SU-DHL-6 (cell line): ENCODE data around the gene KRTAP12-3.

Experiments
- H2AFZ ChIP-seq: fragments of 200-600 bp; sonication (generic); 2 replicates; pipeline ENCODE4 v1.6.1; 2014; ENCODE audit warnings: low read depth, mild to moderate bottlenecking, moderate library complexity, mixed read lengths, antibody characterized with exemption, low read length; ENCODE audit not compliant: severe bottlenecking
- H3F3A ChIP-seq: fragments of 200-600 bp; shearing (Covaris generic); 2 replicates; pipeline ENCODE4 v1.6.0; 2016; ENCODE audit warnings: antibody characterized with exemption, mild to moderate bottlenecking; ENCODE audit not compliant: insufficient read depth
- H3K27ac ChIP-seq: fragments of 200-600 bp; sonication (generic); 2 replicates; pipeline ENCODE4 v1.5.1; 2016; ENCODE audit warnings: low read depth, mild to moderate bottlenecking, low read length, moderate library complexity, mixed read lengths
- H3K27me3 ChIP-seq: fragments of 200-600 bp; sonication (generic), shearing (Covaris generic); 2 replicates; pipeline ENCODE4 v1.6.0; 2014; ENCODE audit warnings: mild to moderate bottlenecking, low read length
- H3K36me3 ChIP-seq: fragments of 200-600 bp; sonication (generic); 2 replicates; pipeline ENCODE4 v1.6.1; 2014; ENCODE audit warnings: mild to moderate bottlenecking, low read length, mixed read lengths
- H3K4me2 ChIP-seq: fragments of 300-600, 200-600 bp; shearing (Covaris generic), sonication (generic); 2 replicates; pipeline ENCODE4 v1.6.0; 2014; ENCODE audit warnings: low read length, low read depth, mild to moderate bottlenecking; ENCODE audit not compliant: poor library complexity, severe bottlenecking
- H3K4me3 ChIP-seq: fragments of 200-600 bp; sonication (generic); 2 replicates; pipeline ENCODE4 v1.5.1; 2014; ENCODE audit warnings: antibody characterized with exemption, low read length, mild to moderate bottlenecking, mixed read lengths; ENCODE audit not compliant: insufficient read depth, poor library complexity, severe bottlenecking
- H3K79me2 ChIP-seq: fragments of 200-600 bp; sonication (generic); 2 replicates; pipeline ENCODE4 v1.6.1; 2014; ENCODE audit warnings: mild to moderate bottlenecking, low read length, moderate library complexity; ENCODE audit not compliant: insufficient read depth
- H3K9ac ChIP-seq: fragments of 200-600 bp; sonication (generic); 2 replicates; pipeline ENCODE4 v1.7.0; 2014; ENCODE audit warnings: mild to moderate bottlenecking, low read length
- H3K9me2 ChIP-seq: fragments of 200-600 bp; sonication (generic); replicated peaks from 2 replicates; pipeline ENCODE4 v1.6.1; 2014; ENCODE audit warnings: low read length; ENCODE audit not compliant: insufficient read depth
- H3K9me3 ChIP-seq: fragments of 200-600 bp; sonication (generic); 2 replicates; pipeline ENCODE4 v1.6.1; 2014; ENCODE audit warnings: low read length, mixed read lengths; ENCODE audit not compliant: insufficient read depth
- H4K20me1 ChIP-seq: fragments of 200-600 bp; sonication (generic); 2 replicates; pipeline ENCODE4 v1.6.1; 2014; ENCODE audit warnings: low read depth, mild to moderate bottlenecking, antibody characterized with exemption, low read length, moderate library complexity, mixed read lengths
- EZH2phosphoT487 ChIP-seq: fragments of 200-600 bp; sonication (generic), shearing (Covaris generic); conservative IDR thresholded peaks from 2 replicates; pipeline ENCODE4 v1.6.1; 2018; ENCODE audit warnings: mild to moderate bottlenecking, antibody characterized with exemption, low read length, moderate library complexity, mixed read lengths
- TF ChIP-seq, protein P1 (sequence below): fragments of 200-600 bp; sonication (generic); IDR thresholded peaks from one replicate; pipeline ENCODE4 v1.5.1; 2017; ENCODE audit warnings: antibody characterized with exemption, mild to moderate bottlenecking, low read length, moderate library complexity; ENCODE audit not compliant: insufficient read depth, poor library complexity, severe bottlenecking

KRTAP12-3 gene

DNA sequence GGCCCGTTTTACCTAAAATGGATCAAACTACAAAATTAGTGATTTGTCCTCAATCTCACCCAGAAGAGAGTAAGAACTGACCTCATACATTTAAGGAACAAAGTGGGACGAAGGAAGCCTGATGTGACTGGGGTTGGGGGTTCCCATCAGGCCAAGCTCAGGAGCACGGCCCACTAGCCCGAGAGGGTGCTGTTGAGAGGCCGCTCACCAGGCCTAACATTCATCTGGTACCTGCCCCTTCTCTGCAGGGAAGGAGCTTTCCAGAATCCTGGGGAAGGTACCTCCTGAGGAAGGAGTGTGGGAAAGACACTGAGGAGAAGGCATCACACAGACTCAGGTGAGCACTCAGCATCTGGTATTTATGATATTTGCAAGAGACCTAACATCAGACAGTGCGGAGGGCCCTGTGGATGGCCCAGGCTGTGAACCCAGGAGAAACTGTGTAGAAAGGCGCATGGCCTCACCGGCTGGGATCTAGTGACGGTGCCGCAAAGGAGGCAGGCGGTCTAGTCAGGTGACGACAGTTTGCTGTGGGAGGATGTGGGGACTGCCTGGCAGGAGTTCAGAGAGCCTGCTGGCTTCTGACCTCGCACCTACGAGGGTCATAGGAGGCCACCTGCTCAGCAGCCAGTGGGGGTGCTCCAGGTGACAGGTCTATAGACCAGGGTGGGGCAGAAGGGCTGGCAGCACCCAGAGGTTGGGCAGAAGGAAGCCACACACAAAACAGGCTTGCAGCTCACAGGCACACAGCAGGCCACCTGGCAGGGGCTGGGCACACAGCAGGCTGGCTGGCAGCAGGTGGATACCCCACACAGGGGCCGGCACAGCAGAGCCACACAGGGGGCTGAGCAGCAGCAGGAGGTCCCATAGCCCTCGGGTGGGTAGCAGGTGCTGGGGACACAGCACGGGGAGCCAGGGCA lies 3.8 kb upstream of the KRTAP12-3 start:
- no peak overlapping the region for H3K9ac ChIP-seq
- TF ChIP-seq, protein P1, sequence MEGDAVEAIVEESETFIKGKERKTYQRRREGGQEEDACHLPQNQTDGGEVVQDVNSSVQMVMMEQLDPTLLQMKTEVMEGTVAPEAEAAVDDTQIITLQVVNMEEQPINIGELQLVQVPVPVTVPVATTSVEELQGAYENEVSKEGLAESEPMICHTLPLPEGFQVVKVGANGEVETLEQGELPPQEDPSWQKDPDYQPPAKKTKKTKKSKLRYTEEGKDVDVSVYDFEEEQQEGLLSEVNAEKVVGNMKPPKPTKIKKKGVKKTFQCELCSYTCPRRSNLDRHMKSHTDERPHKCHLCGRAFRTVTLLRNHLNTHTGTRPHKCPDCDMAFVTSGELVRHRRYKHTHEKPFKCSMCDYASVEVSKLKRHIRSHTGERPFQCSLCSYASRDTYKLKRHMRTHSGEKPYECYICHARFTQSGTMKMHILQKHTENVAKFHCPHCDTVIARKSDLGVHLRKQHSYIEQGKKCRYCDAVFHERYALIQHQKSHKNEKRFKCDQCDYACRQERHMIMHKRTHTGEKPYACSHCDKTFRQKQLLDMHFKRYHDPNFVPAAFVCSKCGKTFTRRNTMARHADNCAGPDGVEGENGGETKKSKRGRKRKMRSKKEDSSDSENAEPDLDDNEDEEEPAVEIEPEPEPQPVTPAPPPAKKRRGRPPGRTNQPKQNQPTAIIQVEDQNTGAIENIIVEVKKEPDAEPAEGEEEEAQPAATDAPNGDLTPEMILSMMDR: no peak
- no peak for TF ChIP-seq EZH2phosphoT487
- H3F3A ChIP-seq: no peaks in the 10 kb centered on the region
- no peaks in the 10 kb centered on the region for H3K79me2 ChIP-seq
- H3K9me2 ChIP-seq: no peaks in the 10 kb centered on the region
- no peaks in the 10 kb centered on the region for H4K20me1 ChIP-seq
- no peak overlapping the region for H3K4me2 ChIP-seq
- no peaks in the 10 kb centered on the region for H3K27me3 ChIP-seq
- H3K4me3 ChIP-seq: no peak overlapping the region
- no peaks in the 10 kb centered on the region for H3K9me3 ChIP-seq
- no peaks in the 10 kb centered on the region for H3K36me3 ChIP-seq
- no peak overlapping the region for H3K27ac ChIP-seq
- H2AFZ ChIP-seq: no peak overlapping the region

DNA sequence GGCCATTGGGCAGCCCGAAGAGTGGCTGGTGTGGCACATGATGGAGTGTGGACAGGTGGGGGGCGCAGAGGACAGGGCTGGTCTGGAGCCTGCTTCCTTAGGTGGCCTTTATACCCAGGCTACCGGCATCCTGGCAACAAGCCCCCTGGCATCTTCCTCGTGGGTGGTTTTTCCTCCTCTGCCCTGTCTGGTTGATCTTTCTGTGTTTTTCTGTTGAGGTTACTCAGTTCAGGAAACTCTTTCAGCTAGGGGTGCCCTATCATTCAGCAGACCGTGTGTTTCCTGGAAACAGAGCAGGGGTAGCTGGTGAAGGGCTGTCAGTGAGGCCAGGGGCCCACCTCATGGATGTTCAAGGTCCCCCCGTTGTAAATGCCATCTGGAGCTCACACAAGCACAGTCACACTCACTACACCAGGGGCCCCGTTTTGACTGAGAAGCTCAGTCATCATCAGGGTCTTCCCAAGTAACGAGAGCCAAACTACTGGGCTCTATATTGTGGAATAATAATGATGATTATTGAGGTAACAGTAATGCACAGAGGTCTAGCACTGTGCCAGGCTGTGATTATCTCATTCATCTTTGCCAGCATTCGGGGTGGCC lies 3.1 kb upstream of the KRTAP12-3 start, which contains the start of gene KRTAP12-4:
Gene KRTAP12-4, minus strand, starts transcription at position 84 of the 600 bp plus-strand sequence. Its CDS starts 45 bp downstream, at position 39.
- H3K9me2 ChIP-seq: no peaks in the 10 kb centered on the region
- no peaks in the 10 kb centered on the region for H3K27me3 ChIP-seq
- no peaks in the 10 kb centered on the region for H4K20me1 ChIP-seq
- H3F3A ChIP-seq: no peaks in the 10 kb centered on the region
- H3K4me3 ChIP-seq: no peak within 1 kb of the TSS
- no peak within 1 kb of the TSS for H3K9ac ChIP-seq
- no peak within 1 kb of the TSS for H3K27ac ChIP-seq
- H3K9me3 ChIP-seq: no peaks in the 10 kb centered on the region
- H2AFZ ChIP-seq: no peak within 1 kb of the TSS
- no peak within 1 kb of the TSS for H3K4me2 ChIP-seq
- H3K36me3 ChIP-seq: no peaks in the 10 kb centered on the region
- TF ChIP-seq, protein P1: no peak
- no peak for TF ChIP-seq EZH2phosphoT487
- no peaks in the 10 kb centered on the region for H3K79me2 ChIP-seq

DNA sequence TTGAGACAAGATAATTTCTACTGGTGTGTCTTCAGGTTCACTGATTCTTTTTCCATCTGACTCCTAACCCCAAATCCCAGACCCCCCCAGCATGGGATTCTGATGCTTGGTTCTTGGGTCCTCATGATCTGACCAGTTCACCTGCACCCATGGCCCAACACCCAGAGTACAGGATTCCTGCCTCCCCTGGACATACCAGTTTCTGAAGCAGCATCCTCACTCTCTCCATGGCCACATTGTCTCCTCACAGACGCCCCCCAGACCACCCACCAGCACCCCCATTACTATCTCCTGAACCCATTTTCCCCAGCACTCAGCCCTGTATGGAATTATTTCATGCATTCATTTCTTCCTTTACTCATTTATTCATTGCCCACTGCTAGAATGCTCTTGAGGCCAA lies 864 bp upstream of the KRTAP12-3 start:
- Histone ChIP-seq H3K4me3 (no peak overlapping the region), H4K20me1 (no peaks in the 10 kb centered on the region)
- TF ChIP-seq, protein P1: no peak
- no peak for TF ChIP-seq EZH2phosphoT487

More for the DNA sequence above, 864 bp upstream of the KRTAP12-3 start:
- Histone ChIP-seq H3K9me3 (no peaks in the 10 kb centered on the region), H3K27ac (no peak overlapping the region), H3F3A (no peaks in the 10 kb centered on the region), H3K27me3 (no peaks in the 10 kb centered on the region), H3K79me2 (no peaks in the 10 kb centered on the region), H3K9me2 (no peaks in the 10 kb centered on the region), H3K36me3 (no peaks in the 10 kb centered on the region), H3K4me2 (no peak overlapping the region), H3K9ac (no peak overlapping the region), H2AFZ (no peak overlapping the region)
